HepG2 (cell line): ENCODE results near the gene SDR39U1. TPM values are rescaled to one million over a fixed set of nuclear protein-coding genes. Genes with fewer than 3 reads are reported as not detected.

ENCODE experiments used
- AGO2 ChIP-seq: fragments of 200-400 bp; formaldehyde crosslinking; optimal IDR thresholded peaks from 2 replicates; pipeline ENCODE3; 2017; ENCODE audit warnings: mild to moderate bottlenecking, low read depth, low read length, moderate library complexity
- IKZF4 ChIP-seq: sonication (generic); formaldehyde crosslinking; IDR thresholded peaks from 2 replicates; pipeline ENCODE4 v1.5.1; 2020; ENCODE audit warnings: borderline replicate concordance, mild to moderate bottlenecking, low read depth, missing genetic modification reagents; ENCODE audit errors: not compliant biosample characterization
- JARID2 ChIP-seq: sonication (generic); formaldehyde crosslinking; IDR thresholded peaks from 2 replicates; pipeline ENCODE4 v1.8.1; 2023; ENCODE audit warnings: missing genetic modification reagents, inconsistent platforms; ENCODE audit not compliant: insufficient replicate concordance
- KDM6A ChIP-seq: IDR thresholded peaks from 2 replicates; pipeline ENCODE4 v1.6.1; 2016; ENCODE audit warnings: low read depth
- MED1 ChIP-seq: sonication (generic); formaldehyde crosslinking; IDR thresholded peaks from 2 replicates; pipeline ENCODE4 v1.4.0; 2020; ENCODE audit warnings: missing genetic modification reagents
- MTF1 ChIP-seq: sonication (generic); formaldehyde crosslinking; IDR thresholded peaks from 2 replicates; pipeline ENCODE4 v1.5.0; 2020; ENCODE audit warnings: missing genetic modification reagents
- NONO ChIP-seq, 2 experiments: fragments of 450-650 bp in 1 of 2; sonication (generic) in 1 of 2; formaldehyde crosslinking in 1 of 2; IDR thresholded peaks in 1 of 2; conservative IDR thresholded peaks in 1 of 2; 2 replicates each; pipeline versions ENCODE4 v1.6.1 to v1.8.0; 2017 to 2022; ENCODE audit warnings: mild to moderate bottlenecking in 1 of 2, missing genetic modification reagents in 1 of 2, moderate library complexity in 1 of 2
- SIX4 ChIP-seq: sonication (generic); formaldehyde crosslinking; IDR thresholded peaks from 2 replicates; pipeline ENCODE4 v1.4.0; 2020; ENCODE audit warnings: missing genetic modification reagents
- SOX6 ChIP-seq, 2 experiments: fragments of 450-650 bp in 1 of 2; sonication (generic) in 1 of 2; formaldehyde crosslinking in 1 of 2; IDR thresholded peaks; 2 replicates each; pipeline versions ENCODE4 v1.4.0 to v1.6.1; 2017 to 2020; ENCODE audit warnings: antibody characterized with exemption in 1 of 2, mild to moderate bottlenecking in 1 of 2, missing genetic modification reagents in 1 of 2
- SP1 ChIP-seq, 2 experiments: fragments of 450-650 bp in 1 of 2; sonication (generic) in 1 of 2; formaldehyde crosslinking in 1 of 2; IDR thresholded peaks; 2 replicates each; pipeline versions ENCODE4 v1.4.0 to v1.6.1; 2016 to 2020; ENCODE audit warnings: missing genetic modification reagents in 1 of 2
- ZBTB38 ChIP-seq: sonication (generic); formaldehyde crosslinking; IDR thresholded peaks from 2 replicates; pipeline ENCODE4 v1.5.1; 2020; ENCODE audit warnings: mild to moderate bottlenecking, missing genetic modification reagents
- ZHX2 ChIP-seq, 2 experiments: sonication (generic) in 1 of 2; formaldehyde crosslinking in 1 of 2; IDR thresholded peaks; 2 replicates each; pipeline versions ENCODE4 v1.6.1 to v1.9.0; 2014 to 2022; ENCODE audit warnings: antibody characterized with exemption in 1 of 2, borderline replicate concordance in 1 of 2, inconsistent platforms in 1 of 2, low read depth in 1 of 2, missing genetic modification reagents in 1 of 2
- ZMYM4 ChIP-seq: sonication (generic); formaldehyde crosslinking; IDR thresholded peaks from 2 replicates; pipeline ENCODE4 v1.8.1; 2023; ENCODE audit warnings: mild to moderate bottlenecking, missing genetic modification reagents
- ZNF251 ChIP-seq: sonication (generic); formaldehyde crosslinking; IDR thresholded peaks from 2 replicates; pipeline ENCODE4 v1.9.0; 2021; ENCODE audit warnings: mild to moderate bottlenecking, missing genetic modification reagents
- ZNF580 ChIP-seq: IDR thresholded peaks from 2 replicates; pipeline ENCODE4 v1.6.1; 2016; ENCODE audit warnings: low read depth, borderline replicate concordance
- ZNF629 ChIP-seq: sonication (generic); formaldehyde crosslinking; conservative IDR thresholded peaks from 2 replicates; pipeline ENCODE4 v1.5.0; 2020; ENCODE audit warnings: missing genetic modification reagents
- ZNF839 ChIP-seq: sonication (generic); formaldehyde crosslinking; IDR thresholded peaks from 2 replicates; pipeline ENCODE4 v1.4.0; 2020; ENCODE audit warnings: missing genetic modification reagents, mild to moderate bottlenecking, borderline replicate concordance
- polyA plus RNA-seq, 8 experiments: library from polyadenylated mRNA; depleted of rRNA in 3 of 8; stranded (reverse) in 7 of 8; unstranded in 1 of 8; fragments of >200 nt; fragmentation: Illumina TruSeq in 4 of 8; extraction: Trizol in 4 of 8; gene quantifications; 2 replicates each; pipeline versions ENCODE4 v1.2.1 to v1.2.3, GENCODE V29; 2011 to 2016; ENCODE audit warnings: low read depth in 4 of 8, missing spikeins in 1 of 8, mixed read lengths in 1 of 8; ENCODE audit not compliant: insufficient read depth in 1 of 8
- total RNA-seq, 5 experiments: library from RNA; depleted of rRNA; stranded (reverse); fragments of >200 nt; fragmentation: Illumina TruSeq; extraction: Trizol; gene quantifications; 2 replicates each; pipeline ENCODE4 v1.2.3, GENCODE V29; 2016; ENCODE audit warnings: low read depth in 1 of 5
- TF ChIP-seq, protein P1 (sequence below): sonication (generic); formaldehyde crosslinking; IDR thresholded peaks from 2 replicates; pipeline ENCODE4 v1.9.0; 2021; ENCODE audit warnings: missing genetic modification reagents, borderline replicate concordance
- TF ChIP-seq, protein P2 (sequence below): sonication (generic); formaldehyde crosslinking; IDR thresholded peaks from 2 replicates; pipeline ENCODE4 v1.8.0; 2022; ENCODE audit warnings: mild to moderate bottlenecking, missing genetic modification reagents, moderate library complexity

SDR39U1 gene
- total and polyA plus RNA-seq, 2 of the 13 experiments (the other 11 are each of a cell fraction or from before 2014, with no cell fraction given) = 34.4 to 129 TPM

GRCh38 chr14:24427537-24428508 lies 14.8 kb downstream of the SDR39U1 start (continued):
- TF ChIP-seq, protein P1, sequence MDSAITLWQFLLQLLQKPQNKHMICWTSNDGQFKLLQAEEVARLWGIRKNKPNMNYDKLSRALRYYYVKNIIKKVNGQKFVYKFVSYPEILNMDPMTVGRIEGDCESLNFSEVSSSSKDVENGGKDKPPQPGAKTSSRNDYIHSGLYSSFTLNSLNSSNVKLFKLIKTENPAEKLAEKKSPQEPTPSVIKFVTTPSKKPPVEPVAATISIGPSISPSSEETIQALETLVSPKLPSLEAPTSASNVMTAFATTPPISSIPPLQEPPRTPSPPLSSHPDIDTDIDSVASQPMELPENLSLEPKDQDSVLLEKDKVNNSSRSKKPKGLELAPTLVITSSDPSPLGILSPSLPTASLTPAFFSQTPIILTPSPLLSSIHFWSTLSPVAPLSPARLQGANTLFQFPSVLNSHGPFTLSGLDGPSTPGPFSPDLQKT = no peak
- TF ChIP-seq ZBTB38 (peak; percentile 79; the same call in 1 of the 2 replicates), SIX4 (CRISPR knock-in tag) (no peak), ZNF580 (CRISPR knock-in tag) (no peak), SP1 (IDR thresholded peaks at IDR 0.05) (no peak), SP1 (CRISPR knock-in tag; IDR thresholded peaks at IDR 0.05) (no peak), MTF1 (no peak), NONO (IDR thresholded peaks at IDR 0.05) (no peak), NONO (CRISPR knock-in tag; conservative IDR thresholded peaks at IDR 0.05) (0 out of 2 replicates have a peak, but pooled peaks have one; percentile 13), IKZF4 (no peak), AGO2 (no peak), ZHX2 (IDR thresholded peaks at IDR 0.05; ENCODE audit: low read depth) (no peak; the same call in 1 of the 2 replicates), ZHX2 (CRISPR knock-in tag; IDR thresholded peaks at IDR 0.05; ENCODE audit: borderline replicate concordance) (no peak), ZNF629 (CRISPR knock-in tag) (no peak), ZNF839 (no peak), ZNF251 (CRISPR knock-in tag) (no peak), MED1 (peak; percentile 58), JARID2 (no peak), KDM6A (CRISPR knock-in tag) (no peak), SOX6 (IDR thresholded peaks at IDR 0.05) (no peak), SOX6 (CRISPR knock-in tag; IDR thresholded peaks at IDR 0.05) (no peak), ZMYM4 (CRISPR knock-in tag) (no peak)
- TF ChIP-seq, protein P2, sequence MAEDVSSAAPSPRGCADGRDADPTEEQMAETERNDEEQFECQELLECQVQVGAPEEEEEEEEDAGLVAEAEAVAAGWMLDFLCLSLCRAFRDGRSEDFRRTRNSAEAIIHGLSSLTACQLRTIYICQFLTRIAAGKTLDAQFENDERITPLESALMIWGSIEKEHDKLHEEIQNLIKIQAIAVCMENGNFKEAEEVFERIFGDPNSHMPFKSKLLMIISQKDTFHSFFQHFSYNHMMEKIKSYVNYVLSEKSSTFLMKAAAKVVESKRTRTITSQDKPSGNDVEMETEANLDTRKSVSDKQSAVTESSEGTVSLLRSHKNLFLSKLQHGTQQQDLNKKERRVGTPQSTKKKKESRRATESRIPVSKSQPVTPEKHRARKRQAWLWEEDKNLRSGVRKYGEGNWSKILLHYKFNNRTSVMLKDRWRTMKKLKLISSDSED (CRISPR knock-in tag) = no peak
